ENCODE measurements around the gene CCR6. TPM values are rescaled to one million over a fixed set of nuclear protein-coding genes. Genes with fewer than 3 reads are reported as not detected.

The CCR6 gene
- total and polyA plus RNA-seq, 2 of the 13 experiments (the other 11 are each of a cell fraction or from before 2014, with no cell fraction given) = 4.5 to 8.7 TPM

- FAIRE-seq = no peak
Observed at GRCh38 chr6:167106406-167106805, 16.5 kb upstream of the CCR6 start.

More at GRCh38 chr6:167106406-167106805, 16.5 kb upstream of the CCR6 start:
- Histone ChIP-seq H3K36me3 (replicated peaks in 1 of 2; ENCODE audit: control insufficient read depth in 1 of 2, insufficient read depth in 2 of 2, low read length in 2 of 2) (no peaks in the 10 kb centered on the region), H4K20me1 (ENCODE audit: insufficient read depth, low read length) (no peaks in the 10 kb centered on the region), H3K9ac (ENCODE audit: insufficient read depth, low read depth, low read length) (no peak overlapping the region), H2AFZ (ENCODE audit: low read length) (no peak overlapping the region), H3K4me2 (ENCODE audit: low read depth, low read length) (no peak overlapping the region), H3K4me1 (ENCODE audit: insufficient read depth, low read length) (peaks cover 24% of the 10 kb centered on the region), H3K27me3 (ENCODE audit: control insufficient read depth in 1 of 2, insufficient read depth in 2 of 2, low read length in 2 of 2) (peaks cover 2 to 28% of the 10 kb centered on the region in 2 experiments; a peak in 3 of 5 replicates), H3K4me3 (replicated peaks in 1 of 3; ENCODE audit: insufficient read depth in 1 of 3, low read depth in 2 of 3, low read length in 3 of 3) (no peak overlapping the region), H3K9me3 (ENCODE audit: low read length) (no peaks in the 10 kb centered on the region), H3K79me2 (ENCODE audit: insufficient read depth, low read length) (no peaks in the 10 kb centered on the region), H3K27ac (ENCODE audit: extremely low read length, insufficient read depth, low read length) (no peak overlapping the region)
- ChIA-PET POLR2A (no interaction called here), CTCF (ENCODE audit: low intra/inter-chr PET ratio, low total read pairs) (no interaction called here)
- intact Hi-C loops (cut with micrococcal nuclease; ENCODE audit: unreplicated experiment) (no loop called here), in situ Hi-C loops (cut with HindIII; ENCODE audit: extremely low pct_ligation_motif_present, low pct_unique_long_range_greater_than_20kb) (no loop called here)
- 4% methylated on average over 1 of the region's 1 CpG for WGBS (ENCODE audit: low lambda C conversion rate)
- BruUV-seq (replicated peaks) = no TSS peak
- DNase-seq (ENCODE audit: low spot score) = no peak
- no peak for ATAC-seq
- no peak for TF ChIP-seq ERF (CRISPR knock-in tag; IDR thresholded peaks at IDR 0.05)
- no peak for TF ChIP-seq GABPB1 (CRISPR knock-in tag; IDR thresholded peaks at IDR 0.05)
- no peak for TF ChIP-seq GLMP (CRISPR knock-in tag; IDR thresholded peaks at IDR 0.05; ENCODE audit: borderline replicate concordance)
- TF ChIP-seq HNF1A (IDR thresholded peaks at IDR 0.05; ENCODE audit: low read depth) = no peak
- no peak for TF ChIP-seq HNF1A (CRISPR knock-in tag; IDR thresholded peaks at IDR 0.05; ENCODE audit: borderline replicate concordance)
- no peak for TF ChIP-seq HNRNPL (IDR thresholded peaks at IDR 0.05; ENCODE audit: low read depth, low read length)
- TF ChIP-seq RXRA (CRISPR knock-in tag; IDR thresholded peaks at IDR 0.05) = no peak
- no peak for TF ChIP-seq ARID4A (CRISPR knock-in tag; IDR thresholded peaks at IDR 0.05; ENCODE audit: borderline replicate concordance)
- TF ChIP-seq ZNF143 (CRISPR knock-in tag; IDR thresholded peaks at IDR 0.05) = no peak
- no peak for TF ChIP-seq MIER3 (CRISPR knock-in tag; IDR thresholded peaks at IDR 0.05; ENCODE audit: borderline replicate concordance)
- no peak for TF ChIP-seq THAP7 (CRISPR knock-in tag; IDR thresholded peaks at IDR 0.05)

Measured in HepG2 (cell line).